ENCODE data around the gene PLK5.
"Not testable (repeated sequence)": the region's sequence is repeated elsewhere in the genome, so short reads cannot be mapped to it uniquely, and the experiment has no call there.

PLK5 gene

DNA sequence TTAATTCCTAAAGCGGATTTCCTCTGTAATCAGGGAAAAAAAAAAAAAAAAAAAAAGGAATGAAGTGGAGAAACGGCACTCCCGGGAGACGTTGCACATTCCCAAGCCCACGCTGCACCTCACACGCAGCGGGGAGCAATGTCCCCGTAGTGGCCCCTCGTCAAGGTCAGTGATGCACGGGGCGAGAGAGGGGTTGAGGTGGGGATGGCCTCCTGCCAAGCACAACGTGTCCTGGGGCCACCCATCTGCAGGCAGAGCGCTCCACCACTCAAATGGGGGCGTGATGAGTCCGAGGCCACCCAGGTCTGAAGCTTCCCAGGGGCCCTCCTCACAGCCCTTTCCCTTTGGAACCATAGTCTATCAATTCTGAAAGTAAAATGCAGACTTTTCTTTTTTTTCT lies 15.1 kb downstream of the PLK5 start:
- H3F3A ChIP-seq (ENCODE audit: control insufficient read depth, insufficient read depth) = no peaks in the 10 kb centered on the region
- H3K4me1 ChIP-seq (ENCODE audit: control insufficient read depth, low read length) = no peaks in the 10 kb centered on the region
- no peaks in the 10 kb centered on the region for H3K9me3 ChIP-seq (ENCODE audit: control insufficient read depth, insufficient read depth, low read length)
- no peaks in the 10 kb centered on the region for H3K79me2 ChIP-seq (ENCODE audit: control insufficient read depth, low read length)
- no peak overlapping the region for H3K4me3 ChIP-seq (ENCODE audit: low read length)
- H3K27me3 ChIP-seq (ENCODE audit: control insufficient read depth, low read length) = no peaks in the 10 kb centered on the region
- TF ChIP-seq, protein P1, sequence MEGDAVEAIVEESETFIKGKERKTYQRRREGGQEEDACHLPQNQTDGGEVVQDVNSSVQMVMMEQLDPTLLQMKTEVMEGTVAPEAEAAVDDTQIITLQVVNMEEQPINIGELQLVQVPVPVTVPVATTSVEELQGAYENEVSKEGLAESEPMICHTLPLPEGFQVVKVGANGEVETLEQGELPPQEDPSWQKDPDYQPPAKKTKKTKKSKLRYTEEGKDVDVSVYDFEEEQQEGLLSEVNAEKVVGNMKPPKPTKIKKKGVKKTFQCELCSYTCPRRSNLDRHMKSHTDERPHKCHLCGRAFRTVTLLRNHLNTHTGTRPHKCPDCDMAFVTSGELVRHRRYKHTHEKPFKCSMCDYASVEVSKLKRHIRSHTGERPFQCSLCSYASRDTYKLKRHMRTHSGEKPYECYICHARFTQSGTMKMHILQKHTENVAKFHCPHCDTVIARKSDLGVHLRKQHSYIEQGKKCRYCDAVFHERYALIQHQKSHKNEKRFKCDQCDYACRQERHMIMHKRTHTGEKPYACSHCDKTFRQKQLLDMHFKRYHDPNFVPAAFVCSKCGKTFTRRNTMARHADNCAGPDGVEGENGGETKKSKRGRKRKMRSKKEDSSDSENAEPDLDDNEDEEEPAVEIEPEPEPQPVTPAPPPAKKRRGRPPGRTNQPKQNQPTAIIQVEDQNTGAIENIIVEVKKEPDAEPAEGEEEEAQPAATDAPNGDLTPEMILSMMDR (IDR thresholded peaks at IDR 0.05; ENCODE audit: low read depth, low read length, poor library complexity, severe bottlenecking) = no peak
- no peak for TF ChIP-seq EZH2phosphoT487 (IDR thresholded peaks at IDR 0.05; ENCODE audit: borderline replicate concordance, low read length)
- no peaks in the 10 kb centered on the region for H3K36me3 ChIP-seq (ENCODE audit: control insufficient read depth, low read length)
- no peak overlapping the region for H3K27ac ChIP-seq (ENCODE audit: low read depth, low read length)
- no peaks in the 10 kb centered on the region for H4K20me1 ChIP-seq (ENCODE audit: control insufficient read depth, insufficient read depth, low read depth, low read length)
- no peak overlapping the region for H3K4me2 ChIP-seq (ENCODE audit: low read length)
- H3K9me2 ChIP-seq (replicated peaks; ENCODE audit: control insufficient read depth, low read length) = no peaks in the 10 kb centered on the region

DNA sequence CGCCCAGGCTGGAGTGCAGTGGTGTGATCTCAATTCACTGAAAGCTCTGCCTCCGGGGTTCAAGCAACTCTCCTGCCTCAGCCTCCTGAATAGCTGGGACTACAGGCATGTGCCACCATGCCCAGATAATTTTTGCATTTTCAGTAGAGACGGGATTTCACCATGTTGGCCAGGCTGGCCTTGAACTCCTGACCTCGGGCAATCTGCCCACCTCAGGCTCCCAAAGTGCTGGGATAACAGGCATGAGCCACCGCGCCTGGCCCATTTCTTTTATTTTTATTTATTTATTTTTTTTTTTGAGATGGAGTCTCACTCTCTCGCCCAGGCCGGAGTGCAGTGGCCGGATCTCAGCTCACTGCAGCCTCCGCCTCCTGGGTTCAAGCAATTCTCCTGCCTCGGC lies 15.9 kb downstream of the PLK5 start:
- H3K4me1 ChIP-seq (ENCODE audit: control insufficient read depth, low read length); H3K36me3 ChIP-seq (ENCODE audit: control insufficient read depth, low read length); H3K27me3 ChIP-seq (ENCODE audit: control insufficient read depth, low read length); H3K79me2 ChIP-seq (ENCODE audit: control insufficient read depth, low read length); H3K4me2 ChIP-seq (ENCODE audit: low read length); H3K9me2 ChIP-seq (replicated peaks; ENCODE audit: control insufficient read depth, low read length); H3K4me3 ChIP-seq (ENCODE audit: low read length); H4K20me1 ChIP-seq (ENCODE audit: control insufficient read depth, insufficient read depth, low read depth, low read length); H3K9me3 ChIP-seq (ENCODE audit: control insufficient read depth, insufficient read depth, low read length); H3K27ac ChIP-seq (ENCODE audit: low read depth, low read length); H3F3A ChIP-seq (ENCODE audit: control insufficient read depth, insufficient read depth): not testable (repeated sequence)

DNA sequence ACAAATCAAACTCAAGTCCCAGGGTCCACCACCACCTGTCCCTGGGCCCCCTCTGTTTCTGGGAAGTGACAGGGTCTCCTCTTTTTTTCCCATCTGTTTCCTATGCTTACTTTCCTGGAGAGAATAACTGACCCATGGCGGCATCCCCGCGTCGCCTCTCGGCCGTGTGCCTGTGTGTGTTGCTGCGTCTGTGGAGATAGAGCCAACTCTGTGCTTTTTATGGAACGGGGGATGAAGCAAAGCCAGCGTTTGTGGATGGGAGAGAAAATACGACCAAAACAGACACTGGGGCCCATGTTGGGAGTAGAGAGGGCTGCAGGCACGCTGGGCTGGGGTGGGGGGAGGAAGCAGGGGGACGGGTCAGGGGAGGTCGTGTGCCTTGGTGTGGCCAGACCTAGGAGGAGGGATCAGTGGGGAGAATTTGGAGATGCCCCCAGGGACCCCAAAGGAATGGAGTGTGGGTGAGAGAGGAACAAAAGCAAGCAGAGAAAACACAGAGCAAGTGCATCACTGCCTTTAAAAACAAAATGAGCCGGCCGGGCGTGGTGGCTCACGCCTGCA lies 16.6 kb downstream of the PLK5 start:
- TF ChIP-seq EZH2phosphoT487 (IDR thresholded peaks at IDR 0.05; ENCODE audit: borderline replicate concordance, low read length) = no peak
- TF ChIP-seq, protein P1 (IDR thresholded peaks at IDR 0.05; ENCODE audit: low read depth, low read length, poor library complexity, severe bottlenecking) = no peak
- Histone ChIP-seq H3K27me3 (ENCODE audit: control insufficient read depth, low read length) (no peaks in the 10 kb centered on the region), H4K20me1 (ENCODE audit: control insufficient read depth, insufficient read depth, low read depth, low read length) (no peaks in the 10 kb centered on the region), H3K36me3 (ENCODE audit: control insufficient read depth, low read length) (no peaks in the 10 kb centered on the region), H3K4me3 (ENCODE audit: low read length) (no peak overlapping the region), H3K9me3 (ENCODE audit: control insufficient read depth, insufficient read depth, low read length) (no peaks in the 10 kb centered on the region), H3K79me2 (ENCODE audit: control insufficient read depth, low read length) (no peaks in the 10 kb centered on the region), H3F3A (ENCODE audit: control insufficient read depth, insufficient read depth) (no peaks in the 10 kb centered on the region), H3K4me2 (ENCODE audit: low read length) (no peak overlapping the region), H3K4me1 (ENCODE audit: control insufficient read depth, low read length) (peaks cover under 1% of the 10 kb centered on the region), H3K27ac (ENCODE audit: low read depth, low read length) (no peak overlapping the region), H3K9me2 (replicated peaks; ENCODE audit: control insufficient read depth, low read length) (no peaks in the 10 kb centered on the region)

DNA sequence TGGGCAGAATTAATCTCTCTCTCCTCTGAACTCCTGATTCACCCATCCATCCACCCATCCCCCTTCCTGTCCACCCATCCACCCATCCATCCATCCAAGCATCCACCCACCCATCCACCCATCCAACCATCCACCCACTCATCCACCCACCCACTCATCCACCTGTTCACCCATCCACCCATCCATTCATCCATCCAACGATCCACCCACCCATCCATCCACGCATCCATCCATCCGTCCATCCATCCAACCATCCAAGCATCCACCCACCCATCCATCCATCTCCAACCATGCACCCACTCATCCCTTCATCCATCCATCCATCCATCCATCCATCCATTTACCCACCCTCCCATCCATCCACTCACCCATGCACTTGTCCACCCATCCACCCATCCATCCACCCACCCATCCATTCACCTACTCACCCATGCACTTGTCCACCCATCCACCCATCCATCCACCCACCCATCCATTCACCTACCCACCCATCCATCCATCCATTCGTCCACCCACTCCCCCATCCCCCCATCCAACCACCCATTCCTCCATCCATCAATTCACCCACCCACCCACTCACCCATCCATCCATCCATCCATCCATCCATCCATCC lies 25.6 kb downstream of the PLK5 start:
- Histone ChIP-seq H3F3A (ENCODE audit: control insufficient read depth, insufficient read depth) (no peaks in the 10 kb centered on the region), H3K4me2 (ENCODE audit: low read length) (no peak overlapping the region), H3K9me2 (replicated peaks; ENCODE audit: control insufficient read depth, low read length) (no peaks in the 10 kb centered on the region), H3K36me3 (ENCODE audit: control insufficient read depth, low read length) (no peaks in the 10 kb centered on the region), H3K79me2 (ENCODE audit: control insufficient read depth, low read length) (no peaks in the 10 kb centered on the region), H3K27ac (ENCODE audit: low read depth, low read length) (no peak overlapping the region), H3K4me1 (ENCODE audit: control insufficient read depth, low read length) (peaks cover 13% of the 10 kb centered on the region), H3K9me3 (ENCODE audit: control insufficient read depth, insufficient read depth, low read length) (no peaks in the 10 kb centered on the region), H3K4me3 (ENCODE audit: low read length) (no peak overlapping the region), H4K20me1 (ENCODE audit: control insufficient read depth, insufficient read depth, low read depth, low read length) (no peaks in the 10 kb centered on the region; the same call in 1 of the 2 replicates), H3K27me3 (ENCODE audit: control insufficient read depth, low read length) (no peaks in the 10 kb centered on the region)
- no peak for TF ChIP-seq EZH2phosphoT487 (IDR thresholded peaks at IDR 0.05; ENCODE audit: borderline replicate concordance, low read length)
- TF ChIP-seq, protein P1 (IDR thresholded peaks at IDR 0.05; ENCODE audit: low read depth, low read length, poor library complexity, severe bottlenecking) = no peak

All from DOHH2 (cell line).